Left lung (tissue), 10 donors: ENCODE results near the gene CPT1A. TPM values are rescaled to one million over a fixed set of nuclear protein-coding genes. Genes with fewer than 3 reads are reported as not detected.

Experiments used
- ATAC-seq: fragments of 200-7000 bp; cut with Tn5 transposase; one replicate; pipeline ENCODE4 v1.9.1; 2020; ENCODE audit warnings: moderate library complexity
- DNase-seq, 4 donors: peaks; one replicate each; pipeline ENCODE4 v3.0.0-alpha.2; 2013 to 2020
- H3K27ac ChIP-seq, 2 donors: fragments of 200-600 bp; sonication (generic) in 1 of 2; one replicate each; pipeline versions ENCODE4 v1.5.0 to v1.8.0; 2020 to 2021
- H3K27me3 ChIP-seq, 2 donors: fragments of 200-600 bp; sonication (generic) in 1 of 2; one replicate each; pipeline versions ENCODE4 v1.5.0 to v1.8.0; 2020 to 2021
- H3K36me3 ChIP-seq, 2 donors: fragments of 200-600 bp; sonication (generic) in 1 of 2; one replicate each; pipeline versions ENCODE4 v1.5.0 to v1.8.0; 2020 to 2021
- H3K4me1 ChIP-seq, 2 donors: fragments of 200-600 bp; one replicate each; pipeline ENCODE4 v1.8.0; 2021
- H3K4me3 ChIP-seq, 2 donors: fragments of 200-600 bp; sonication (generic) in 1 of 2; one replicate each; pipeline versions ENCODE4 v1.5.0 to v1.8.0; 2020 to 2021; ENCODE audit warnings: mild to moderate bottlenecking in 1 of 2
- H3K9me3 ChIP-seq, 2 donors: fragments of 200-600 bp; sonication (generic) in 1 of 2; one replicate each; pipeline versions ENCODE4 v1.5.0 to v1.8.0; 2020 to 2021
- intact Hi-C, 2 donors: fragments of 100-400 bp; cut with DNase I; formaldehyde crosslinking; loops; one replicate each; pipeline versions ENCODE4 v1.11.2 to v1.14.2; 2022
- polyA plus RNA-seq, 6 donors: library from polyadenylated mRNA; unstranded; fragments of 120-200 nt; gene quantifications; one replicate each; pipeline ENCODE4 v1.2.1, GENCODE V29; 2013; ENCODE audit not compliant: insufficient read length in 6 of 6
- total RNA-seq, 2 donors: library from RNA; stranded (reverse); fragmentation: NEBNext Ultra II Directional; extraction: Animal tissue kit (Norgen Biotek cat#: 25700); gene quantifications; one replicate each; pipeline ENCODE4 v1.2.1, GENCODE V29; 2021
- TF ChIP-seq, protein P1 (sequence below), 2 donors: fragments of 200-600 bp; sonication (generic) in 1 of 2; IDR thresholded peaks; one replicate each; pipeline versions ENCODE4 v1.5.0 to v1.8.0; 2021; ENCODE audit warnings: antibody characterized with exemption in 2 of 2
- donor health status: DM: no; HTN: yes; CAD: no.
- donor health status: DM: no; HTN: no; CAD: no.

The CPT1A gene
- total and polyA plus RNA-seq, 8 donors = 25.7 to 83.9 (median 31.9) TPM

DNA sequence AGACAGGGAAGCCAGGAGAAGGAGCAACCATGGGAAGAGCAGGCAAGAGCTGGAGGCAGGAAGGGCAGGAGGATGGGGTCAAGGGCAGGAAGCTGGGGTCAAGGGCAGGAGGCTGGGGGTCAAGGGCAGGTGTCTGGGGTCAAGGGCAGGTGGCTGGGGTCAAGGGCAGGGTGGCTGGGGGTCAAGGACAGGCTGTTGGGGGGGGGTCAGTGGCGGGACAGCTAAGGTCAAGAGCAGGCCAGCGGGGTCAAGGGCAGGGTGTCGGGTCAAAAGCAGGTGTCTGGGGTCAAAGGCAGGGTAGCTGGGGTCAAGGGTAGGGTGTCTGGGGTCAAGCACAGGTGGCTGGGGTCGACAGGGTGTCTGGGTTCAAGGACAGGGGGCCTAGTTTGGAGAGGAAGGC lies 24.2 kb downstream of the CPT1A start:
- Histone ChIP-seq H3K9me3 (no peaks in the 10 kb centered on the region), H3K27ac (no peak overlapping the region), H3K36me3 (peaks cover 0 to 43% of the 10 kb centered on the region in 2 donors), H3K4me1 (peaks cover 0 to 2% of the 10 kb centered on the region in 2 donors), H3K27me3 (no peaks in the 10 kb centered on the region), H3K4me3 (no peak overlapping the region)
- intact Hi-C loops = no loop called here
- no peak for ATAC-seq
- TF ChIP-seq, protein P1, sequence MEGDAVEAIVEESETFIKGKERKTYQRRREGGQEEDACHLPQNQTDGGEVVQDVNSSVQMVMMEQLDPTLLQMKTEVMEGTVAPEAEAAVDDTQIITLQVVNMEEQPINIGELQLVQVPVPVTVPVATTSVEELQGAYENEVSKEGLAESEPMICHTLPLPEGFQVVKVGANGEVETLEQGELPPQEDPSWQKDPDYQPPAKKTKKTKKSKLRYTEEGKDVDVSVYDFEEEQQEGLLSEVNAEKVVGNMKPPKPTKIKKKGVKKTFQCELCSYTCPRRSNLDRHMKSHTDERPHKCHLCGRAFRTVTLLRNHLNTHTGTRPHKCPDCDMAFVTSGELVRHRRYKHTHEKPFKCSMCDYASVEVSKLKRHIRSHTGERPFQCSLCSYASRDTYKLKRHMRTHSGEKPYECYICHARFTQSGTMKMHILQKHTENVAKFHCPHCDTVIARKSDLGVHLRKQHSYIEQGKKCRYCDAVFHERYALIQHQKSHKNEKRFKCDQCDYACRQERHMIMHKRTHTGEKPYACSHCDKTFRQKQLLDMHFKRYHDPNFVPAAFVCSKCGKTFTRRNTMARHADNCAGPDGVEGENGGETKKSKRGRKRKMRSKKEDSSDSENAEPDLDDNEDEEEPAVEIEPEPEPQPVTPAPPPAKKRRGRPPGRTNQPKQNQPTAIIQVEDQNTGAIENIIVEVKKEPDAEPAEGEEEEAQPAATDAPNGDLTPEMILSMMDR (IDR thresholded peaks at IDR 0.05) = no peak
- DNase-seq = no peak

DNA sequence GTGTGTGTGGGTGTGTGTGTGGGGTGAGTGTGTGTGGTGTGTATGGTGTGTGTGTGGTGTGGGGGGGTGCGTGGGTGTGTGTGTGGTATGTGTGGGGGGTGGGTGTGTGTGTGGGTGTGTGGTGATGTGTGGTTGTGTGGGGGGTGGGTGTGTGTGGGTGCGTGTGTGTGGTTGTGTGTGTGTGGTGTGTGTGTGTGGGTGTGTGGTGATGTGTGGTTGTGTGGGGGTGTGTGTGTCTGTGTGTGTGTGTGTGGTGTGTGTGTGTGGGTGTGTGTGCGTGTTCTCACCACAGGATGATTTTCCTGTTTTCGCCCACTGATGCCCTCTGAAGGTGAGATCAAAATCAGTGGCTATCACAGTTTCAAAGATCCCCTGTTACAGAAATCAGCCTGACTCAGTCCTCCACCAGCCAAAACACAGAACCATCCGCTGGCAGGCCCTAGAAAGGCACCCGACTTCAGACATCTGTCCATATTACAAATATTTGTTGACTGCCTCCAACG lies 24.7 kb downstream of the CPT1A start:
- no peak for ATAC-seq
- Histone ChIP-seq H3K4me1 (peaks cover 0 to 7% of the 10 kb centered on the region in 2 donors), H3K9me3 (no peaks in the 10 kb centered on the region), H3K36me3 (peaks cover 0 to 49% of the 10 kb centered on the region in 2 donors), H3K27me3 (no peaks in the 10 kb centered on the region), H3K27ac (no peak overlapping the region), H3K4me3 (no peak overlapping the region)
- TF ChIP-seq, protein P1 (IDR thresholded peaks at IDR 0.05) = no peak
- DNase-seq = no peak
- intact Hi-C loops = no loop called here

DNA sequence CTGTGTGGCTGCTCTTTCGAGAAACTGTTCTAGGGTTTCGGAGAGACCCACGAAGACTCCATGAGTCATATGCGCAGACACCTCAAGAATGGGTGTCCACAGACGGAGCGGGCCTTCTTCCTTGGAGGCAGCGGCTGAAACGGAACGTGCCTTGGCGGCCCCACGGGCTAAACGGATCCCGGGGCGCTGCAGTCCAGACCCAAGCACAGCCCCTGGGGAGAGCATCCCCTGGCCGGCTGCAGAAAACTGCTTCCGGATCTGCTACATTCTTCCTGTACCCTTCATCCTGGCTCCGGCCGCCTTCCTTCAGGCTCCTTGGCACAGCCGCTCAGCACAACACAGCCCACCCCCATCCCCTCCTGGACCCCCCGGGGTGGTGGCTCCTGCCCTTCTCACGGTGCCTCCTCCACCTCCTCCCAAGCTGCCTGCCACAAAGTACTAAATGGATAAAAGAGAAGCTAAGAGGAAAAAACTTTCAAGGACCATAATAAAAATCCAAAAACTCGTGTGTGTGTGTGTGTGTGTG lies 25.4 kb downstream of the CPT1A start:
- TF ChIP-seq, protein P1 (IDR thresholded peaks at IDR 0.05) = no peak
- Histone ChIP-seq H3K4me1 (peaks cover 0 to 7% of the 10 kb centered on the region in 2 donors), H3K36me3 (peaks cover 0 to 55% of the 10 kb centered on the region in 2 donors), H3K27ac (no peak overlapping the region), H3K4me3 (no peak overlapping the region), H3K9me3 (no peaks in the 10 kb centered on the region), H3K27me3 (no peaks in the 10 kb centered on the region)
- ATAC-seq (no peak), DNase-seq (no peak)
- intact Hi-C loops = no loop called here

DNA sequence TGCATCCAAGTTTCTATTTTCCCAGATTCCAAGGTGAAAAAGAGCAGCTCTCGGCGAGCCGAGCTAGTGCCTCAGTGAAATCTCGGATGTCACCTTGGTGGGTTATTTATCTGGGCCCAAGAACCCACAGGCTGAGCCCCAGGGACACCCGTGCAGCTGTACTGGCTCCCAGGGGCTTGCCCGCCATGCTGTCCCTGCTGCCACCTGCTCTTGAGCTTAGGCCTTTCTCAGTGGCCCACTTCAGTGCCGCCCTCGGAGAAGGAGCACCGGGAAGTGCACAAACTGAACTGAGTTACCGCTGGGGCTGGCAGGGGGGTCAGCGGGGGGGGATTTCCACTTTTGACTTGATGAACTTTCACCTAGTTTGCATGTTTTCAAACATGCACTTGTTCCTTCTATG lies 27.9 kb downstream of the CPT1A start:
- ATAC-seq = no peak
- Histone ChIP-seq H3K4me1 (peaks cover 0 to 12% of the 10 kb centered on the region in 2 donors), H3K36me3 (peaks cover 0 to 78% of the 10 kb centered on the region in 2 donors), H3K9me3 (no peaks in the 10 kb centered on the region), H3K27ac (no peak overlapping the region), H3K4me3 (no peak overlapping the region), H3K27me3 (no peaks in the 10 kb centered on the region)
- DNase-seq = no peak
- TF ChIP-seq, protein P1 (IDR thresholded peaks at IDR 0.05) = no peak
- intact Hi-C loops = no loop called here

DNA sequence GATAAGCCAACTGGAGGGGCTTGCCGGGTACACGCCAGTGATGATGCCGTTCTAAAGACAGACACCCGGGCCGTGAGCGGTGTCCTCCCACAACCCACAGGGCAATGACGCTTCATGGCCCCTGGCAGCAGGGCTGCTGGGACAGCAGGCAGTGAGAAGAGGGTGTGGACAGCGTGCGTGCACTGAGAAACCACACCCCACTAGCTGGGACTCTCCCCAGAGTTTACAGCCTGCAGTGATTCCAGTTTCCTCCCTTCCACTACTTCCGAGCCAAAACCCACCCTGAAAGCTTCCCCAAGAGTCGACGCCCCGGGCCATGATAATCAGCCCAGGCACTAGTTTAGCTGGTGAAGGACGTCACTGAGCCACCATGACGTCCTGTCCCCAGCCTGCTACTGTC lies 29.2 kb downstream of the CPT1A start:
- intact Hi-C loops = no loop called here
- Histone ChIP-seq H3K9me3 (no peaks in the 10 kb centered on the region), H3K4me3 (no peak overlapping the region), H3K27me3 (no peaks in the 10 kb centered on the region), H3K36me3 (peaks cover 0 to 82% of the 10 kb centered on the region in 2 donors), H3K27ac (no peak overlapping the region), H3K4me1 (peaks cover 0 to 12% of the 10 kb centered on the region in 2 donors)
- TF ChIP-seq, protein P1 (IDR thresholded peaks at IDR 0.05) = no peak
- ATAC-seq (no peak), DNase-seq (no peak)
